Sciatic nerve (tissue), 2 donors: Measurements from ENCODE around the gene VMA21. TPM values are rescaled to one million over a fixed set of nuclear protein-coding genes. Genes with fewer than 3 reads are reported as not detected.

Experiments
- ATAC-seq: fragments of 200-7000 bp; cut with Tn5 transposase; one replicate; pipeline ENCODE4 v1.9.1; 2020; ENCODE audit warnings: mild to moderate bottlenecking, moderate library complexity
- DNase-seq: peaks from one replicate; pipeline ENCODE4 v3.0.0-alpha.2; 2020; ENCODE audit warnings: low spot score
- intact Hi-C: fragments of 100-400 bp; cut with DNase I; formaldehyde crosslinking; loops from one replicate; pipeline ENCODE4 v1.14.2; 2022
- total RNA-seq: library from RNA; stranded (reverse); fragmentation: NEBNext Ultra II Directional; extraction: Animal tissue kit (Norgen Biotek cat#: 25700); gene quantifications from one replicate; pipeline ENCODE4 v1.2.1, GENCODE V29; 2021
- donor health status: DM: no; HTN: no; CAD: no.
- donor health status: DM: no; HTN: no; CAD: no.

Gene VMA21, protein sequence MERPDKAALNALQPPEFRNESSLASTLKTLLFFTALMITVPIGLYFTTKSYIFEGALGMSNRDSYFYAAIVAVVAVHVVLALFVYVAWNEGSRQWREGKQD
- 28.0 TPM for total RNA-seq

DNA sequence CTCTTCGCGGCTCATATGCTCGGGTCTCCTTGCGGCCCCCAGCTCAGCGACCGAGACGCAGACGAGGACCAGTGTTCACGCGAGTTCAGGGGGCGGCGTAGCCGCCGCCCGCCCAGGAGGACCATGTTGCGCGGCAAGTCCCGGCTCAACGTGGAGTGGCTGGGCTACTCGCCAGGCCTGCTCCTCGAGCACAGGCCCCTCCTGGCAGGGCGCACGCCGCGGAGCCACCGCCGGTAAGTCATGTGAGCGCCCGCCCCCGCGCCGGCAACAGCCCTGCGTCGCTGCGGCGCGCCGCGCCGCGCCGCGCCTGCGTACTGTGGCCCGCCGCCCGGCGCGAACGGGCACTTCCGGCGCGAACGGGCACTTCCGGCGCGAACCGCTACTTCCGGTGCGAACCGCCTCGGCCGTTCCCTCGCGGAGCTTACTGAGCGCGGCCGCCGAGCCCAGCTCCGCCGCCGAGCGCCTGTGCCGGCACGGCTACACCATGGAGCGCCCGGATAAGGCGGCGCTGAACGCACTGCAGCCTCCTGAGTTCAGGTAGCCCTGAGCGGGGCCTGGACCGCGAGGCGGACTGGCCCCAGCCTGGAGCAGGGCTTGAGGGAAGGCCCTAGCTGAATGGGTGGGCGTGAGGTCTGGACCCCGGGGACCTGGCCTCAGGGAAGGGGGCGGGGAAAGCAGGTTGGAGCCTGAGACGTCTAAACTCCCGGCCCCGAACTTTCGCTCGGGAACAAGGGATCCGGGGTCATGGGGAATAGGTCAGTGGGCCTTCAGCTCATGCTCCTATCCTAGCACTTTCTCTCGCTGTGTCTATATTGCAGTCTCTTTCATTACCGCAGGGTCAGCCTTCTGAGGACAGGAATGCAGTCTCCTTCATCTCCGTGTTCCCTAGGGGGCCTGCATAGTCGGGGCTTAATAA, at the start of gene VMA21:
VMA21 (plus strand) TSS at position 382 of the 916 bp plus-strand sequence; CDS start at position 485, 103 bp downstream.
- intact Hi-C loops, result no loop called here
- ATAC-seq, result peak; percentile 96
- DNase-seq, result peak; percentile 93

DNA sequence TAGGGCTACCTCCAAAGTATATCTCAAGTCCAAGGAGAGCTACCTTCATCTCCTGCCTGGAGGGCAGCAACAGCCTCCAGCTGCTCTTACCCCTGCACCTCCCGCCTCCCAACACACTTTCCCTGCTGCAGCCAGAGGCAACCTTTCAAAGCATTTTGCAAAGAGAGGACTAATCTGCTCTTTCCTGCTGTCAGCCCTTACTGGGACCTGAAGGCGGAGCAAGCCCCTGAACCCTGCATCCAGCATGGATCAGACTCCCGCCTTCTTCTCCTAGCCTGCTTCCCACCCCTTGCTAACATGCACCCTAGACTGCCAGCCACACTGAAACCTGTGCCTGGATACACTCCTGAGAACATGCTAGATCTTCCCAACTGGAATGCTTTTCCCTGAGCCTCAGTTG, 37.7 kb upstream of the VMA21 start:
- ATAC-seq, result no peak
- no peak for DNase-seq
- intact Hi-C loops, result no loop called here

DNA sequence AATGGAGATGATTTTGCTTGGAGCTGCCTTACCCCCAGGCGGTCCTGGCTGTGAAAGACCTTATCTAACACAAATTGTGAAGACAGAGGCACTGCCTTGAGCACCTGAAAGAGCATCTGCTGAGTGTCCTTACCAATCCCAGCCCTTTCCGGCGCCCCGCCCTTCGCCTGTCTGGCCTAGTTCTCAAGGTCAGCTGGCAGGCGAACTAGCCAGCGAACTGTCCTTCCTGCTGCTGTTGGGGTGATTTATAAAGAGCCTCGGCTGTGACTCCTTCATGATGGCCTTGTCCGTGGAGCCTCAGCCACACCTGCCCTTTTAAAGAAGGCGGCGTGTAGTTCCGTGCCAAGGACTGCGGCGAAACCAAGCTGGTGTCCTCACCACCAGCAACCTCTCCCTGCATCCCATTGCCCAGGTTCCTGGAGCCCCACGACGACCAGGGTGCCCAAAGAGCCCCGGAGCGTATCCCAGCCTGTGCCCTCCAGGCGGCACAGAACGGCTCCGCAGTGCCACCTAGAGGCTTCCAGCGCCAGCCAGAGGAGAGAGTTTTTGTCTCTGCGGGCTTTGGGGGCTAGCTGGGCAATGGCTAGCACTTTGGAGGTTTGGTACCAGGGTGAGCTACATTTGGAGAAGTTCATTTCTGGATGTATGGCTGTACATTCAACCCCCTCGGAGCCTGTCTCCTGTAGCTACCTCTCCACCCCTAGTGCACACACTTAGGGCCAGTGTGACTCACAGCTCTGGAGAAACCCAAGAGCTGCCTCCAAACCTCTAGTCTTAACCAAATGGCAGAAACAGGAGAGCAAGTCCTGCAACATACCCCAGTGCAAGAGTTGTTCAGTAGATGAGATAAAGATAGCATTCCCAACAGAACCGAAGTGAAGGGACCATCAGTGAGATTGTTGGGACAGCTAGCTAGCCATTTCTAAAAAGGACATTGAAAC, 36.8 kb upstream of the VMA21 start:
- DNase-seq (no peak), ATAC-seq (peak; percentile 20)
- intact Hi-C loops, result no loop called here

DNA sequence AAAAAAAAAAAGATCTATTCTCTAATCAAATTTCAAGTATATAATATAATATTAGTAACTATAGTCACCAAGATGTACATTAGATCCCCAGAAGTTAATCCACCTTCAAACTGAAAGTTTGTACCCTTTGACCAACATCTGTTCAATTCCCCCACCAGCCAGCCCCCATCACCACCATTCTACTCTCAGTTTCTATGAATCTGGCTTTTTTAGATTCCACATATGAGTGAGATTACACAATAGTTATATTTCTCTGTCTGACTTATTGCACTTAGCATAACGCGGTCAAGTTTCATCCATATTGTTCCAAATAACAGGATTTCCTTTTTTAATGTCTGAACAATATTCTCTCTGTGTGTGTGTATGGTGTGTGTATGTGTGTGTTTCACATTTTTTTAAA, 33.7 kb upstream of the VMA21 start:
- no peak for ATAC-seq
- no peak for DNase-seq
- intact Hi-C loops, result no loop called here

DNA sequence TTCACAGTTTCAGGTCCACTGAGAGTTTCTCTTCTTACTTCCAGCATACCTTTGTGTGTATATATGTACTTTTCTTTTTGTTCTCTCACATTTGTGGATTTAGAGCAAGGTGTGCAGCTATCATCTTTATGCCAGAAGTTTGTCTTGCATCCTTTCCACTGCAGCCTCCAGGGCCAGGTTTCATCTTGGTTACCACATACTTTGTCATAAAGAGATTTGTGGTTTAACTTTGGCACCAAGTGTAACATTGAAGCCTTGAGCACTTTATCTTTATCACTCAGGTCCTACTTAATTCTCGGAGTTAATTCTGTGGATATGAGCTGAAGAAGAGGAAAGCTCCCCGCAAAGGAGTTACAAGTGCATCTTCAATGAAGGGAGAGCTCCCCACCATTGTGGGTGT, 31.4 kb upstream of the VMA21 start:
- ATAC-seq (no peak), DNase-seq (no peak)
- intact Hi-C loops, result no loop called here

DNA sequence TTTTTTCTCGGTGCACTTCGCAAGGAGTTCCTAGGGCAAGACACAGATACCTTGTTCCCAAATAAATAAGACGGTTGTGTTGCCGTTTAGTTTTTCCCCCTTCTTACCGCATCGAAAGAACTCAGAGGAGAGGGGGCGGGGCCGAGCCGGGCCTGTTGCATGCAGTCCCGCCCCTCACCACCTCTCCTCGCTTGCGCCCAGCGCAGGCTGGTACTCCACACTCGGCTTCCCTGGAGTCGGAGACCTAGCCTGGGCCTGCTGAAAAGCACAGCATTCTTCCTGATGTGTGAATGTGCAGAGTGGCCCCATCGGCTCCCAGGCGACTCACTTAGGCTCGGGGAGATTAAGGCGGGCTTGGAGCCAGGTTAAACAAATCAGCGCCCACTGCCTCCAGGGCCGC, 26.1 kb upstream of the VMA21 start:
- intact Hi-C loops, result no loop called here
- DNase-seq, result no peak
- no peak for ATAC-seq

DNA sequence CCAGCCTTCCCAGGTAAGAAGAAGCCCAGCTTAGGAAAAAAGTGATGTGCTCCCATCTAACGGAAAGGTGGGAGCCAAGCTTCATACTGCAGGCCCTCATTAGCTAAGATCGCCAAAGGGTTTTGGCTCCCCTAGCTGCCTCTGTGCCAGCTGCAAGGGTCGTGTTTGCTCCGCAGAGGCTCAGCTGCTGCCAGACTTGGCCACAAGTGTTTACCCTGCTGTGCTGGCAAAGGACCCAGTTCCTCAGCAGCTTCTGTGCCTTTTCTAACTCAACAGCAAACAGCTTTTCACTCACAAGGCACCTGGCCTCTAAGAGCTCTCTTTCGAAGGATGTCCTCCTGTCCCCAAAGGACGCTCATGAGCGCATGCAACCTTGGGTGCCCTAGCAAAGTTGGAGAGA, 12.2 kb upstream of the VMA21 start:
- ATAC-seq (no peak), DNase-seq (no peak)
- intact Hi-C loops, result no loop called here

DNA sequence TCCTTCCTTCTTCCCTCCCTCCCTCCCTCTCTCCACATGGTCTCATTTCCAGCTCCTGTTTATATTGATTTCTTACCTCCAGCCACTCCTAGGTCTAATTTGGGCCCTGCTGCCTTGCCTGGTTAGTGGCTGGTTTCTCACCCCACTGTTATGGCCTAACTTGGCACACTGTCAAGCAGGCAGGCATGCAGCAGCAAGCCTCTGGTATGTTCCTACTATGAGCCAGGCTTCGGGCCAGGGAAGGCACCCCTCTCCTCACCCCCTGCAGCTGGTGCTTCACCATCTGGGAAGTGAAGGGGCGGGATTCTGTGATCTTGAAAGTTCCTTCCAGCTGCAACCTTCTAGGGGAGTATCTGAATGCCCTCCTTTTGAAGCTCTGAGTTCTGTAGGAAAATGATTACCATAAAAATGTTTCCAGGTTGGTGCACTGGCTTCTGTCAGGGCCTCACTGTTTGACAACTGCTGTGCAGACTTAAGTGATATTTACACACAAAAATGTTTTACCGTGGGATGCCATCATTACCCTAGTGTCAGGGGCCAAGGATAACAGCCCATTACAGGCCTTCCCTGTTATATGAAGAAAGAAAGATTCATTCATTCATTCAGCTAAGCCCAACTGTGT, 10.1 kb upstream of the VMA21 start:
- intact Hi-C loops, result no loop called here
- ATAC-seq, result no peak

DNA sequence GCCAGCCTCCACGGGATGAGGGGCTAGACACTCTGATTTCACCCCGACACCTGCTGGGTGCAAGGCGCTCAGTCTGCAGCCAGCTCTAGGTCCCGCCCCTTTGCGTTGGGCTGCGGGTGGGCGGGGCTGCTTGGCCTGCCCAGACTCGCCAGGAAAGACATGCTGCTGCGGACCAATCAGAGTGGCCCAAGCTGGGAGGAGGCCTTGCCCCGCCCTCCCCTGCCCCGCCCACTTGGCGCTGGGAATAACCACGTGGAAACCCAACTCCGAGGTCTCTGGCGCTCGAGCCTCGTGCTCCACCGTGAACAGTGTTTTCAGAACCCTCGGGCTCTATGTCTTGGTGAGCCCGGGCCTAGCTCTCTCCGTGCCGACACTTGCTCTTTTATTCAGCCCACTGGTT, 5.3 kb upstream of the VMA21 start:
- DNase-seq (no peak), ATAC-seq (no peak)
- intact Hi-C loops, result no loop called here

More for the DNA sequence above, 10.1 kb upstream of the VMA21 start:
- DNase-seq, result no peak

DNA sequence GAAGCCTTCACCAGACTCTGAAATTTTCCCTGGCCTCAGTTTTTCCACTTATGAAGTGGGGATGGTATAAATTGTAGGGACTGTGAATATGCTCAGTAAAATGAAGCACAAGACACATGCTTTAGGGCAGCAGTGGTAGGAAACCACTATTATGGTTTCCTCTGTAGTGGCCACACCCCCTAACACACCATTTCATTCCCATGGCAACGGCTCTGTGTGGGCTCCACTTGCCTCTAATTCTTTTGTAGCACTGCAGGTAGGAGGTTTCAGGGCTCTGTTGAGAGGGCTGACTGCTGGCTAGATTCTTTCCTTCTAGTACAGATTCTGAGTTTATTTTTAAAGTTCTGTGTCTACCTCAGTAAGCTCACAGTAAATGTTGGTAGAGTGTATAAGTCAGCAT, 3.5 kb upstream of the VMA21 start:
- DNase-seq, result no peak
- intact Hi-C loops, result no loop called here
- no peak for ATAC-seq

DNA sequence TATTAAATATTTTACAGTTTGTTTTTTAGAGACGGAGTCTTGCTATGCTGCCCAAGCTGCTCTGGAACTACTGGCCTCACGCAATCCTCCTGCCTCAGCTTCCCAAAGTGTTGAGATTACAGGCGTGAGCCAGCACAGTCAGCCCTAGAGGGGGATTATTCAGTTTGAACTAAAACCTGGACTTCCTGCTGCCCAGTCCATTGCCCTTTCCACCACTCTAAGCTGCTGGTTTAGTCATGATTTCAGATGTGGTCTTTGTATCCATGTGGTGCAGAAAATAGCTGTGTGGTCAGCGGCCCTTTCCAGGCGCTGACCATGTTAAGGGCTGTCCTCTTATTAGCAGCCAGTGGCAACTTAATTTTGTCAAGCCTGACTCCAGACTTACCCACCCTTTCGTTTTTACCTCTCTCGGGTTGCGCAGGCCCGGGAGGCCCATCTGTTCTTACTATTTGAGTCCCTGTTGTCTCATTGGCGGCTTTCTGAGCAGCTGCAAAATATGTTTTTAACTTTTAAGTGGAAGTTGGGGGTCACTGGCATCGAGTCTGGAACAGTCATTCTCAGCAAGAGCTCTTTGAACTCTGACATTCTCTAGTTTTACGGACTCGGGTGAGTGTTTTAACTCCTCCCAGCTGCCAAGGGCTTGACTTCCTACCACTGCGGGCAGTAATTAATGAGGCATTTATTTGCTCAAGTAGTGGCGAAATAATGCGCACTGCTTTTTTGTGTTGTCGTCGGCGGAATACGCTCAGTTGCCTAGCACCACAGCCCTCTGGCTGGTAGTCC, 773 bp upstream of the VMA21 start:
- intact Hi-C loops, result no loop called here
- ATAC-seq (peak; percentile 63), DNase-seq (no peak)

DNA sequence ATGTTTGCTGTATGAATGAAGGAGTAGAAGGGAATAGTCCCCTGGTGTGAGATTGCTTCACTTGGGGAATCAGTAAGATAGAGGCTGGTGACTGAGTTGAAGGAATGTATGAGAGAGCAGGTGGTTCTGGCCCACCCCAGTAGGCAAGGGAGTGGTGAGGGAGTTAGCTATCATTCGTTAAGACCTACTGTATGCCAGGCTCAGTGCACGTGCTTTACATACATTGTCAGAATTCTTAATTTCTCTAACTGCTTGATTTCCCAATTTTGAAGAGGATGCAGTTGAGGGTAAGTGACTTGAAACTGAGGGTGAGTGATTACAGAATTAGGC, 700 bp downstream of the VMA21 start:
- ATAC-seq, result no peak
- no peak for DNase-seq
- intact Hi-C loops, result no loop called here

DNA sequence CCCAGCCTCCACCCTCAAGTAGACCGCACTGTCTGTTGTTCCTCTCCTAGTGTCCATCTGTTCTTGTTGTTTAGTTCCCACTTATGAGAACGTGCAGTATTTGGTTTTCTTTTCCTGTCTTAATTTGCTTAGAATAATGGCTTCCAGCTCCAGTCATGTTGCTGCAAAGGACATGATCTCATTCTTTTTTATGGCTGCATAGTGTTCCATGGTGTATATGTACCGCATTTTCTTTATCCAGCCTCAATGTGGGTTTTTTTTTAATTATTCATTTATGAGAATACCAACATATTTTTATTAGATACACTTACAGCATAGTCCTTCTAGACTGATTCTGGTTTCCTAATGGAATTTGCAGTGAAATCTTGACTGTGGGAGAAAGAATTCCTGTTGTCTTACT, 1.3 kb downstream of the VMA21 start:
- DNase-seq (no peak), ATAC-seq (no peak)
- intact Hi-C loops, result no loop called here

DNA sequence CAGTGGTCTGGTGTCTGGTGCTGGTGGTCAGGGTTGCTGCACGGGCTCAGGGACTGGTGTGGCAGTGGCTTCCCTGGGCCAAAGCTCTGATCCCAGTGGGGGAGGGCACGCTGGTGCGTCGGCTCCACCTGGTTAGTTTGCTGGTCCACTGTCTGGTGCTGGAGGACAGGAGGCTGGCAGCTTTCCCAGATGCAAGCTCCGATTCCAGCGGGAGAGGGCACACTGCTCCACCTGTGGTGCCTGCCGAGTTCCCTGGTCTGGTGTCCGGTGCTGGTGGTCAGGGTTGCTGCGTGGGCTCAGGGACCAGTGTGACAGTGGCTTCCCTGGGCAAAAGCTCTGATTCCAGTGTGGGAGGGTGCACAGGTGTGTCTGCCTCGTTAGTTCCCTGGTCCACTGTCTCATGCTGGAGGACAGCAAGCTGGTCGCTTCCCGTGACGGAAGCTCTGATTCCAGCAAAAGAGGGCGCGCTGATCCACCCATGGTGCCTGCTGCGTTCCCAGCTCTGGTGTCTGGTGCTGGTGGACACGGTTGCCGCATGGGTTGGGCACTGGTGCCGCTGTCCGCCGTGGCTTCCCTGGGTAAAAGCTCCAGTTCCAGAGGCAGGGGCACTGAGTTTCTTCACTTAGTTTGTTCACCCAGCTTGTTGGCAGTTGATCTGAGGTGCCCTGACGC, 5.8 kb downstream of the VMA21 start:
- no peak for ATAC-seq
- intact Hi-C loops, result no loop called here
- no peak for DNase-seq

DNA sequence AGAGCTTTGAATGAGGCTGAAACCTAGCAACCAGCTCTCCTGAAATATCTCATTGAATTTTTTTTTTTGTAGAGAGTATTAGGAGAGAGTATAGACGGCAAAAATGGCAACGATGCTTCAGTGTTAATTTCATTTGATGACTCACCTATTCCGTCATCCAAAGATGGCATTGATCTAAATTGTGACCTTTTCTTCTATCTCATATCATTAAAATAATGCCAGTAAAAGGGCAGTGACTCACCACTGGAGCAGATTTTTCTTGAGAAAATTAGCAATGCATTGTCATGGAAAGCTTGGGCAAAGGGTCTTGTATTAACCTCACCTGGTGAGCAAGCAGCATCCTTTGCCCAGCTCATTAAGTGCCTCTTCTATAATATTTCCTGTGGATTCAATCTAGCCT, 19.6 kb downstream of the VMA21 start:
- DNase-seq (no peak), ATAC-seq (no peak)
- intact Hi-C loops, result no loop called here

DNA sequence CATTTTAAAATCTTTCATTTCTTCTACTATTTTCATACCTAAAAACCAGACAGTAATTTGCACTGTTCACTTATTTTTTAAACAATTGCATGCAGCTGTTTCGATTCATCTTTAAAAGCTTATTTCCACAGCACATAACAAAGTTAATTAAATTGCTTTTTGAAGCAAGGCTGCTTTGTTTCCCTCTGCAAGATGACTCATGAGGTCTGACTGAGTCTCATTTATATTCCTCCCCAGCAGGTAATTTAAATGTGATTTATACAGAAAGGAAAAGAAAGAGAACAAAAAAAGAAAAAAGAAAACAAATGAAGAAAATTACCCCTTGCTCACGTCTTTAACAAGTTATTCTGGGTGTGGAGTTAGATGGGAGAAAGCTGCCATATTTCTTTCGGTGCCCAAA, 22.8 kb downstream of the VMA21 start:
- intact Hi-C loops, result no loop called here
- no peak for DNase-seq
- no peak for ATAC-seq

DNA sequence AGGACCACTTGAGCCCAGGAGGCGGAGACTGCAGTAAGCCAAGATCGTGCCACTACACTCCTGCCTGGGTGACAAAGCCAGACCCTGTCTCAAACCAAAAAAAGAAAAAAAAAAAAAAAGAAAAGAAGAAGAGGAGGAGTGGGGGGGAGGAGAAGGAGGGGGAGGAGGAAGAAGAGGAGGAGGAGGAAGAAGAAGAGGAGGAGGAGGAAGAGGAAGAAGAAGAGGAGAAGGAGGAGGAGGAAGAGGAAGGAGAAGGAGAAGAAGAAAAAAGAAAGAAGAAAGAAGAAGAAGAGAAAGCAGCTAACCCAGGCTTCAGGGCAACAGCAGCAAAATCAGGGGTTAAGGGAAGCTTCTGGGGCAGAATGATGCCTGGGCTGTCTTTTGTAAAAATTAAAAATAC, 27.5 kb downstream of the VMA21 start:
- intact Hi-C loops, result no loop called here
- DNase-seq (no peak), ATAC-seq (no peak)

DNA sequence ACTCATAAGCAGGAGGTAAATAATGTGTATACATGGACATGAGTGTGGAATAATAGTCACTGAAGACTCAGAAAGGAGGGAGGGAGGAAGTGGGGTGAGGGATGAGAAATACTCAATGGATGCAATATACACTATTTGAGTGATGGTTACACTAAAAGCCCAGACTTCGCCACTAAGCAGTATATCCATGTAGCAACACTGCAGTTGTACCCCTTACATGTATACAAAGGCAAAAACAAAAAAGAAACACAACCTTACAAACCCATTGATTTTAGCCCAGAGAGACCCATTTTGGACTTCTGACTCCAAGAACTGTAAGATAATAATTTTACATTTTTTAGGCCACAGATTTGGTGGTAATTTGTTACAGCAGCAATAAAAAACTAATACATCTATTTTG, 51.5 kb downstream of the VMA21 start:
- ATAC-seq (no peak), DNase-seq (no peak)
- intact Hi-C loops, result no loop called here
